ENCODE data around the gene CACNB4. TPM values are rescaled to one million over a fixed set of nuclear protein-coding genes. Genes with fewer than 3 reads are reported as not detected.

The CACNB4 gene
- polyA plus RNA-seq, 1 donor from 2014 or later, result 29.0 TPM

GRCh38 chr2:151789055-151789834 lies 309.6 kb downstream of the CACNB4 start:
- no peaks in the 10 kb centered on the region for H3F3A ChIP-seq (ENCODE audit: insufficient read depth, low read length, poor library complexity, severe bottlenecking)

DNA sequence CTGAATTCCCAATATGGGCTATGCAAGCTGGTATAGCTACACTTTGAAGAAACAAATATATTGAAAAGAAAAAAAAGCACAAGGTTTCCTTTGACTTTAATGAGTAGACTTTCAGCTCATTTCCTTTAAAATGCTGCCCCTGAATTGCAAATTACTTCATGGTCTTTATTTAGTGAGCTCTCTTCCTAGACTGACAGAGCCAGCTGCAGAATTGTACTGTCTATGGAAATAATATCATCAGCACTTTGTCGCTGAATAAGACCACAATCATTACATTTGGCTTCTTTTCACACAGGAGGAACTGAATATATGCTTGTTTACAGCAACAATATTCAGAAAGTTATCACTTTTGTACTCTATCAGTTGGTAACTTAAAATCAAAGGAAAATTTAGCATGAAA lies 312.4 kb downstream of the CACNB4 start:
- H3K27ac ChIP-seq (ENCODE audit: low read length), result no peak overlapping the region
- no peak overlapping the region for H3K4me2 ChIP-seq (ENCODE audit: low read length)

More at GRCh38 chr2:151789055-151789834, 309.6 kb downstream of the CACNB4 start:
- no peak overlapping the region for H3K27ac ChIP-seq (ENCODE audit: low read length)
- peaks cover 6% of the 10 kb centered on the region for H3K36me3 ChIP-seq (ENCODE audit: insufficient read depth, low read length)
- no peaks in the 10 kb centered on the region for H3K9me3 ChIP-seq (ENCODE audit: low read length)
- H3K79me2 ChIP-seq (replicated peaks; ENCODE audit: insufficient read depth, low read length), result no peaks in the 10 kb centered on the region
- H4K20me1 ChIP-seq (ENCODE audit: insufficient read depth), result no peaks in the 10 kb centered on the region
- no peak overlapping the region for H3K9ac ChIP-seq (ENCODE audit: low read length)
- H3K4me2 ChIP-seq (ENCODE audit: low read length), result no peak overlapping the region
- TF ChIP-seq CTCF (IDR thresholded peaks at IDR 0.05; ENCODE audit: poor library complexity, severe bottlenecking) (no peak), RAD21 (conservative IDR thresholded peaks at IDR 0.05) (no peak), POLR2AphosphoS5 (IDR thresholded peaks at IDR 0.05) (no peak), MXI1 (conservative IDR thresholded peaks at IDR 0.05; ENCODE audit: poor library complexity, severe bottlenecking) (no peak)
- TF ChIP-seq, protein P1, sequence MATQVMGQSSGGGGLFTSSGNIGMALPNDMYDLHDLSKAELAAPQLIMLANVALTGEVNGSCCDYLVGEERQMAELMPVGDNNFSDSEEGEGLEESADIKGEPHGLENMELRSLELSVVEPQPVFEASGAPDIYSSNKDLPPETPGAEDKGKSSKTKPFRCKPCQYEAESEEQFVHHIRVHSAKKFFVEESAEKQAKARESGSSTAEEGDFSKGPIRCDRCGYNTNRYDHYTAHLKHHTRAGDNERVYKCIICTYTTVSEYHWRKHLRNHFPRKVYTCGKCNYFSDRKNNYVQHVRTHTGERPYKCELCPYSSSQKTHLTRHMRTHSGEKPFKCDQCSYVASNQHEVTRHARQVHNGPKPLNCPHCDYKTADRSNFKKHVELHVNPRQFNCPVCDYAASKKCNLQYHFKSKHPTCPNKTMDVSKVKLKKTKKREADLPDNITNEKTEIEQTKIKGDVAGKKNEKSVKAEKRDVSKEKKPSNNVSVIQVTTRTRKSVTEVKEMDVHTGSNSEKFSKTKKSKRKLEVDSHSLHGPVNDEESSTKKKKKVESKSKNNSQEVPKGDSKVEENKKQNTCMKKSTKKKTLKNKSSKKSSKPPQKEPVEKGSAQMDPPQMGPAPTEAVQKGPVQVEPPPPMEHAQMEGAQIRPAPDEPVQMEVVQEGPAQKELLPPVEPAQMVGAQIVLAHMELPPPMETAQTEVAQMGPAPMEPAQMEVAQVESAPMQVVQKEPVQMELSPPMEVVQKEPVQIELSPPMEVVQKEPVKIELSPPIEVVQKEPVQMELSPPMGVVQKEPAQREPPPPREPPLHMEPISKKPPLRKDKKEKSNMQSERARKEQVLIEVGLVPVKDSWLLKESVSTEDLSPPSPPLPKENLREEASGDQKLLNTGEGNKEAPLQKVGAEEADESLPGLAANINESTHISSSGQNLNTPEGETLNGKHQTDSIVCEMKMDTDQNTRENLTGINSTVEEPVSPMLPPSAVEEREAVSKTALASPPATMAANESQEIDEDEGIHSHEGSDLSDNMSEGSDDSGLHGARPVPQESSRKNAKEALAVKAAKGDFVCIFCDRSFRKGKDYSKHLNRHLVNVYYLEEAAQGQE (IDR thresholded peaks at IDR 0.05; ENCODE audit: borderline replicate concordance), result no peak
- no peaks in the 10 kb centered on the region for H3K27me3 ChIP-seq (ENCODE audit: insufficient read depth, low read depth, low read length)
- no peak overlapping the region for H2AFZ ChIP-seq (ENCODE audit: low read depth, low read length)
- H3K4me3 ChIP-seq (ENCODE audit: low read length), result no peak overlapping the region
- H3K9me2 ChIP-seq (ENCODE audit: insufficient read depth, low read length), result no peaks in the 10 kb centered on the region

More for the DNA sequence above, 312.4 kb downstream of the CACNB4 start:
- no peaks in the 10 kb centered on the region for H3F3A ChIP-seq (ENCODE audit: insufficient read depth, low read length, poor library complexity, severe bottlenecking)
- H3K9me3 ChIP-seq (ENCODE audit: low read length), result no peaks in the 10 kb centered on the region
- no peaks in the 10 kb centered on the region for H3K79me2 ChIP-seq (replicated peaks; ENCODE audit: insufficient read depth, low read length)
- H3K9me2 ChIP-seq (ENCODE audit: insufficient read depth, low read length), result no peaks in the 10 kb centered on the region
- H3K9ac ChIP-seq (ENCODE audit: low read length), result no peak overlapping the region
- TF ChIP-seq POLR2AphosphoS5 (IDR thresholded peaks at IDR 0.05) (no peak), SMC3 (conservative IDR thresholded peaks at IDR 0.05; ENCODE audit: poor library complexity) (no peak), EZH2 (IDR thresholded peaks at IDR 0.05; ENCODE audit: borderline replicate concordance, insufficient read depth, low read length, poor library complexity, severe bottlenecking) (no peak), EP300 (conservative IDR thresholded peaks at IDR 0.05; ENCODE audit: poor library complexity, severe bottlenecking) (no peak), MXI1 (conservative IDR thresholded peaks at IDR 0.05; ENCODE audit: poor library complexity, severe bottlenecking) (no peak), CTCF (IDR thresholded peaks at IDR 0.05; ENCODE audit: poor library complexity, severe bottlenecking) (no peak), RAD21 (conservative IDR thresholded peaks at IDR 0.05) (no peak)
- TF ChIP-seq, protein P1 (IDR thresholded peaks at IDR 0.05; ENCODE audit: borderline replicate concordance), result no peak
- H3K4me3 ChIP-seq (ENCODE audit: low read length), result no peak overlapping the region
- peaks cover 3% of the 10 kb centered on the region for H3K36me3 ChIP-seq (ENCODE audit: insufficient read depth, low read length)
- no peaks in the 10 kb centered on the region for H4K20me1 ChIP-seq (ENCODE audit: insufficient read depth)
- no peaks in the 10 kb centered on the region for H3K27me3 ChIP-seq (ENCODE audit: insufficient read depth, low read depth, low read length)
- no peak overlapping the region for H2AFZ ChIP-seq (ENCODE audit: low read depth, low read length)
